ENCODE data around the gene UNC13A. TPM values are rescaled to one million over a fixed set of nuclear protein-coding genes. Genes with fewer than 3 reads are reported as not detected.

Gene UNC13A
- total RNA-seq, 1 donor from 2014 or later: 0.04 TPM

DNA sequence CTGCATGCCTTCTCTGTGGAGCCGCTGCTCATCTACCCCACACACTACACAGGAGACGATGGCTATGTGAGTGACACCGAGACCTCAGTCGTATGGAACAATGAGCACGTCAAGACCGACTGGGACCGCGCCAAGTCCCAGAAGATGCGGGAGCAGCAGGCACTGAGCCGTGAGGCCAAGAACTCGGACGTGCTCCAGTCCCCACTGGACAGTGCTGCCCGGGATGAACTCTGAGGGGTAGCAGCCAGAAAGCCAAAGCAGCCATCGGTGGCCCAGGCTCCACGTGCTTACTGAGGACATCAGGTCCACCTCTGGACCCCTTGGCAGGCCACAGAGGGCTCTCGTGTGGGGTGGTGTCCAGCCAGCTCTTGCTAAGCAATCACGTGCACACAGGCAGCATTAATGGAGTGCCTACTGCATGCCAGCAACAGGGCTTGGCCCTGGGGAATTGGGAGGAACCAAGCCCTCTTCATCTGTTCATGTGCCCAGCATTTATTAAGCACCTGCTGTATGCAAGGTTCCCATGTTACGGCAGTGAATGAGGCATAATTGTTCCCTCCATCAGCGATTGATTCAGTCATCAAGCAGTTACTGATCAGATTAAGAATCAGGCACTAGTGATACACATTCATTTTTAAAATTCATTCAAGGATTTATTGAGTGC is 106.8 kb downstream of the UNC13A start:
- DNase-seq (no peak), ATAC-seq (ENCODE audit: low read depth) (no peak)
- POLR2A ChIA-PET: no interaction called here
- intact Hi-C loops (cut with micrococcal nuclease): no loop called here
- Mint-ChIP-seq H3K9me3 (no peaks in the 10 kb centered on the region), H3K36me3 (ENCODE audit: low read depth) (peaks cover 64% of the 10 kb centered on the region), H3K27ac (no peak overlapping the region), H3K4me3 (no peak overlapping the region), H3K27me3 (no peaks in the 10 kb centered on the region), H3K4me1 (peaks cover 9% of the 10 kb centered on the region)
- CTCF ChIA-PET: no interaction called here
- TF ChIP-seq CTCF (IDR thresholded peaks at IDR 0.05): no peak

DNA sequence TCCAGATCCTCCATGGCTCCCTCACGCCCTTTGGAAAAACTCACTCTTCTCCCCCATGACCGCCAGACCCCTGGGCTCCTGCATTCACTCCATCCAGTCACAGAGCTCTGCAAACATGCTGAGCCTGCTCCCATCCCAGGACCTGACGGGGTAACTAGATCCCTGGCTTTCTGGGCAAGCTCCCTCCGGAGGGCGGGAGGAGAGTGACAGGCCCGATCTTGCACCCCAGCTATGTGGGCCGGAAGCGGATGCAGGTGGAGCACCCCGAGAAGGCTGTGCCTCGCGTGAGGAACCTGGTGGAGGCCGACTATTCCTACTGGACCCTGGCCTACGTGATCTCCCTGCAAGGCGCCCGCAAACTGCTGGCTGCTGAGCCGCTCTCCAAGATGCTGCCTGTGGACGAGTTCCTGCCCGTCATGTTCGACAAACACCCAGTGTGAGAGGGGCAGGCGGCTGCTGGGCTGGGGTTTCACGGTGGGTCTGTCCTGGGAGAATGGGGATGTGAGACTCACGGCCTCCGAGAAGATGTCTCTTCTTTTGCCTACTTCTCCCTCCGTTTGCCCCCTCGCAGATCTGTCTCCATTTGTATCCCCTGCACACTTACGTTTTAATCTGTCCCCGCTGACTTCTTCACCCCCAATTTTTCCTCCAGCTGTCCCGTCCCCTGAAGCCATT is 107.5 kb downstream of the UNC13A start:
- CTCF ChIA-PET: no interaction called here
- intact Hi-C loops (cut with micrococcal nuclease): no loop called here
- no peak overlapping the region for H3K4me3 Mint-ChIP-seq
- POLR2A ChIA-PET: interaction anchor here (1.3 kb wide), 1 partner anchor 26 kb away, joined by 4 read pairs; no protein-coding TSS in a partner anchor
- H3K27ac Mint-ChIP-seq: no peak overlapping the region
- DNase-seq: no peak
- no peaks in the 10 kb centered on the region for H3K27me3 Mint-ChIP-seq
- ATAC-seq (ENCODE audit: low read depth): no peak
- H3K4me1 Mint-ChIP-seq: peaks cover 9% of the 10 kb centered on the region
- no peaks in the 10 kb centered on the region for H3K9me3 Mint-ChIP-seq
- no peak for TF ChIP-seq CTCF (IDR thresholded peaks at IDR 0.05)
- peaks cover 70% of the 10 kb centered on the region for H3K36me3 Mint-ChIP-seq (ENCODE audit: low read depth)

- POLR2A ChIA-PET: interaction anchor here (0.8 to 1.3 kb wide), 2 partner anchors 26 to 469 kb away, joined by 4 to 6 read pairs; no protein-coding TSS in a partner anchor
- intact Hi-C loops (cut with micrococcal nuclease): no loop called here
- H3K9me3 Mint-ChIP-seq: no peaks in the 10 kb centered on the region
- H3K27me3 Mint-ChIP-seq: no peaks in the 10 kb centered on the region
- H3K27ac Mint-ChIP-seq: no peak overlapping the region
- peaks cover 71% of the 10 kb centered on the region for H3K36me3 Mint-ChIP-seq (ENCODE audit: low read depth)
- ATAC-seq (ENCODE audit: low read depth) (peak; percentile 74), DNase-seq (peak; percentile 36)
- H3K4me3 Mint-ChIP-seq: no peak overlapping the region
- no peak for TF ChIP-seq CTCF (IDR thresholded peaks at IDR 0.05)
- CTCF ChIA-PET: no interaction called here
- peaks cover 9% of the 10 kb centered on the region for H3K4me1 Mint-ChIP-seq
Measured at GRCh38 chr19:17579661-17580244, 108.4 kb downstream of the UNC13A start.

- H3K27ac Mint-ChIP-seq: no peak overlapping the region
- no peaks in the 10 kb centered on the region for H3K27me3 Mint-ChIP-seq
- DNase-seq (no peak), ATAC-seq (ENCODE audit: low read depth) (no peak)
- ChIA-PET CTCF (no interaction called here), POLR2A (no interaction called here)
- no peak overlapping the region for H3K4me3 Mint-ChIP-seq
- no peak for TF ChIP-seq CTCF (IDR thresholded peaks at IDR 0.05)
- H3K9me3 Mint-ChIP-seq: no peaks in the 10 kb centered on the region
- intact Hi-C loops (cut with micrococcal nuclease): no loop called here
- peaks cover 81% of the 10 kb centered on the region for H3K36me3 Mint-ChIP-seq (ENCODE audit: low read depth)
- peaks cover 12% of the 10 kb centered on the region for H3K4me1 Mint-ChIP-seq
Measured at GRCh38 chr19:17577457-17578097, 110.6 kb downstream of the UNC13A start.
